ENCODE data around the gene RPS6KB1. TPM values are rescaled to one million over a fixed set of nuclear protein-coding genes. Genes with fewer than 3 reads are reported as not detected.
"Not testable (repeated sequence)": the region's sequence is repeated elsewhere in the genome, so short reads cannot be mapped to it uniquely, and the experiment has no call there.

RPS6KB1 gene
- 37.5 TPM for total RNA-seq

- DNase-seq = peak; percentile 99
Measured at GRCh38 chr17:59892924-59893675, at the start of gene RPS6KB1, which contains the start of gene TUBD1. RPS6KB1 (plus strand) TSS chr17:59893121; CDS start chr17:59893185, 64 bp downstream. TUBD1 (minus strand) TSS chr17:59892943; CDS start chr17:59891002, 1,941 bp downstream.

DNA sequence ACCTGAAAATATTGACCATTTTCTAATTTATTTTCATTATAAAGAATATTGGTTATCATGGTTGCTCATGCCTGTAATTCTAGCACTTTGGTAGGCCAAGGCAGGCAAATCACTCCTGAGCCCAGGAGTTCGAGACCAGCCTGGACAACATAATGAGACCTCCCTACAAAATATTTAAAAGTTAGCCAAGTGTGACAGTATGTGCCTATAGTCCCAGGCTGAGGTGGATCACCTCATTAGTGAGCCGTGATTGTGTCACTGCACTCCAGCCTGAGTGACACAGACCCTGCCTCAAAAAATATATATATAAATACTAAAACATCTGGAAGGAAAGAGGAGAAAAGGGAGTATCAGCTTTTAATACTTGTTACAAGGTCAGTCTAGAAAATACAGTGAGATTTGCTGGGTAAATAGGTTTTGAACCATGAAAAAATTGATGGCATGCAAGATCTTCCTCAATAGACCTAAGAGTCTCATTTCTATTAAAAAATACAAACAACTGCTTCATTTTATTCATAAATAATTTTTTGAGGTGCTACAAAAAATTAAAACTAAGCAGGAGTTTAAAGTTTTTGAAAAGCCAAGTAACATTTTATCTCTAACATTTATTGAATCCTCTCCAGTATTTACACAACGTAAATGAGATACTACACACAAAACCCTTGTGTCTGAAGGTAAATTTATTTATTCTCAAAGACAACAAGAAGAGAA lies 47.9 kb upstream of the RPS6KB1 start:
- DNase-seq = no peak

- DNase-seq = peak; percentile 76
Measured at GRCh38 chr17:59845595-59846393, 47.1 kb upstream of the RPS6KB1 start.

DNA sequence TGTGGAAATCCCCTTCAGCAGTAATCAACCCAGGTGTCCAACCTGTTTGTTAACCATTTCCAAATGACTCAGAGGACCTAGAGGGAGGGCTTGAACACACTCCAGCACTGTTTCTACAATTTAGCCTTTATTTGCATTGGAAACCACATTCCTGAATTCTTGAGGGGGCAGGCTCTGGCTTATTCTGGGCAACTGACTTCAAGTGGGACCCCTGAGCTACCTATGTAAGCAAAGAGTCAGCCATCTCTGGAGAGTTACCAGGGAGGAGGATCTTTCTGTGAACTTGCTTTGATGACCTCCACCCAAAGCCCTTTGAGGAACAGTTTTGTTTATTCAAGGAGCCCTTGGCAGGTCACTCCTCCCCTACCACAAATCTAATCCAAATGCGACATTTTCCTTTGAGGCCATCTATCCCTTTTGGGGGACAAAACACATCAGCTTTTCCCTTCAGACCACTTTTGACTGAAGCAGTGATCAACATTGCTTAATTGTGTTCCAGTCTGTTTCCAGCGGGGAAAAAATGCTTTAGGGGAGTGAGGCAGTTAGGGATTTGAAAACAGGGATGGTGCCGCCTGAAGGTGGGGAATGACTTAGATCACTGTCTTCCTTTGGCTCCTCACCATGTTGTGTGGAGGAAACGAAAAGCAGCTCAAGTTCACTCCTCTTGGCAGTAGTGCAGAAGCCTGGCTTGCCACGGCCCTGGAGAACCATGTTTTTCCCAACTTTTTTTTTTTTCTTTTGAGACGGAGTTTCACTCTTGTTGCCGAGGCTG lies 46.3 kb upstream of the RPS6KB1 start:
- peak; percentile 53 for DNase-seq

- DNase-seq = no peak
Measured at GRCh38 chr17:59848385-59848668, 44.6 kb upstream of the RPS6KB1 start.

GRCh38 chr17:59848778-59849177 lies 44.1 kb upstream of the RPS6KB1 start:
- DNase-seq = no peak

- DNase-seq = not testable (repeated sequence)
Measured at GRCh38 chr17:59850311-59850710, 42.6 kb upstream of the RPS6KB1 start.

GRCh38 chr17:59851439-59852375 lies 41.2 kb upstream of the RPS6KB1 start:
- DNase-seq = peak; percentile 77

GRCh38 chr17:59852847-59853167 lies 40.1 kb upstream of the RPS6KB1 start:
- DNase-seq = not testable (repeated sequence)

- peak; percentile 20 for DNase-seq
Measured at GRCh38 chr17:59853168-59853918, 39.6 kb upstream of the RPS6KB1 start.

DNA sequence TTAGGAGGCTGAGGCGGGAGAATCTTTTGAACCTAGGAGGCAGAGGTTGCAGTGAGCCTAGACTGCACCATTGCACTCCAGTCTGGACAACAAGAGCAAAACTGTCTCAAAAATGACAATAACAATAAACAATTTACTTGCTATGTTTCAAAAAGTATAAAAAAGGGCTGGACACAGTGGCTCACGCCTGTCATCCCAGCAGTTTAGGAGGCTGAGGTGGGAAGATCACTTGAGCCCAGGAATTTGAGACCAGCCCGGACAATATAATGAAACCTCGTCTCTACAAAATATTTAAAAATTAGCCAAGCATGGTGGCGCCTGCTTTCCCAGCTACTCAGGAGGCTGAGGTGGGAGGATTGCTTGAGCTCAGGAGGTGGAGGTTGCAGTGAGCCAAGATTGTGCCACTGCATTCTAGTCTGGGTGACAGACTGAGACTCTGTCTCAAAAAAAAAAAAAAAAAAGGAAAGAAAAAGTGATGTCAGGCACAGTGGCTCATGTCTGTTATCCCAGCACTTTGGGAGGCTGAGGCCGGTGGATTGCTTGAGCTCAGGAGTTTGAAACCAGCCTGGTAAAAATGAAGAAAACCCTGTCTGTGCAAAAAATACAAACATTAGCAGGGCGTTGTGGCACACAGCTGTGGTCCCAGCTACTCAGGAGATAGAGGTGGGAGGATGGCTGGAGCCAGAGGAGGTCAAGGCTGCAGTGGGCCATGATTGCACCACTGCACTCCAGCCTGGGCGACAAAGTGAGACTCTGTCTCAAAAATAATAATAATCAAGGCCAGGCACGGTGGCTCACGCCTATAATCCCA lies 38.8 kb upstream of the RPS6KB1 start:
- not testable (repeated sequence) for DNase-seq

- DNase-seq = no peak
Measured at GRCh38 chr17:59856859-59857794, 35.8 kb upstream of the RPS6KB1 start.

DNA sequence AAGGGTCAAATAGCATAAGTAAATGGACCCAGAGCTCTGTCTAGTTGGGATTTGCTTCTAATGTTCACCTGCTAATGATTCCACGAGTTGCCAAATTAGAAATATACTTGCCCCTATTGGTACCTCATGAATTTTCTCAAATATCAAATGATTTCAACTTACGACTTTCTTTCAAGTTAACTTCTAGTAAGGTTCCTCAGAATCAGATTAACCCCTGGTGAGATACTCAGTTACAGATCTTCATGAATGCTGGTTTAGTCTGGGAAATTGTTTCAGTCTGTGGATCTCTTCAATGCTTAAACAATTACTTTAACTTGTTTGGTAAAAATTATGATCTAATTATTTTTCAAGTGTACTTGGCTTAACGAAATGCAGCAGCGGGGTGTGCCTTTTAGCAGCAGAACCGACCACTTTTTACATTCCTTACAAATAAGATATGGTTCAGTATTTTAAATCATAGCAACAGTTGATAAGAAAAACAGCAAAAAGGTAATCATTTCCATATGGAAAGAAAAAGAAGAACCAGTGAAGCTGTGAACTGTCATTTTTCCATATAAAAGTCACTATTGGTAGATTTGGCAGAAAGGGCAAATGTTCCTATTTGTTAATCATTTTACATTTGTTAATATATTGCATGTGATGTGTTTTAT lies 34.6 kb upstream of the RPS6KB1 start:
- peak; percentile 64 for DNase-seq

DNA sequence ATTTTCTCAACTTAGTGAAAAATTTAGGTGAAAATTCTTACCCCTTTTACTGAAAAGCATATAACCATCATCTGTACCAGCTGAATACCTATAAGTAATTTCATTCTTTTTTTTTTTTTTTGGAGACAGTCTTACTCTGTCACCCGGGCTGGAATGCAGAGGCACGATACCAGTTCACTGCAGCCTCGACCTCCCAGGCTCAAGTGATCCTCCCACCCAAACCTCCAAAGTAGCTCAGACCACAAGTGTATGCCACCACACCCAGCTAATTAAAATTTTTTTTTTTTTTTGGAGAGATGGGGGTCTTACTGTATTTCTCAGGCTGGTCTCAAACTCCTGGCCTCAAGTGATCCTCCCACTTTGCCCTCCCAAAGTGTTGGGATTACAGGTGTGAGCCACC lies 34.0 kb upstream of the RPS6KB1 start:
- DNase-seq = peak; percentile 41

- peak; percentile 73 for DNase-seq
Measured at GRCh38 chr17:59859444-59860025, 33.4 kb upstream of the RPS6KB1 start.

DNA sequence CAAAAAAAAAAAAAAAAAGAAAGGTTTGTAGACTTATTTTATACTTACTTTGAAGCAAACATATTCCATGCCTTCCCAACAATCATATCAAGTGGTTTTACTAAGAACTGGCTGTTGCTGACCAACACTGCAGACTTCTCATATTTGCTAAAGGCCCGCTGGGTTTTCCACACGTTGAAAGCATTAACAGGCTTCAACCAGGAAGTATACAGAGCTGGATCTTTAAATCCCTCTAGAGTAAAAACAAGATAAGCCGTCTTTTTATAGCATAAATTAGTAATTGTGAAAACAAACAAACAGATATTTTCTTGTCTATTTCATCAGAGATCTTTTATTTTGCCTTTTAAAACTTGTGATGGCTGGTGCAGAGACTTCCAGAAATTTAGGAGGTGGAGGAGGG lies 29.3 kb upstream of the RPS6KB1 start:
- DNase-seq = peak; percentile 23

GRCh38 chr17:59869941-59870218 lies 23.0 kb upstream of the RPS6KB1 start:
- DNase-seq = no peak

GRCh38 chr17:59870482-59870881 lies 22.4 kb upstream of the RPS6KB1 start:
- no peak for DNase-seq
